Astrocyte (in vitro differentiated cells and primary cell): ENCODE measurements around the gene EEA1. TPM values are rescaled to one million over a fixed set of nuclear protein-coding genes. Genes with fewer than 3 reads are reported as not detected.
"Not testable (repeated sequence)": the region's sequence is repeated elsewhere in the genome, so short reads cannot be mapped to it uniquely, and the experiment has no call there.

ENCODE experiments used
- DNase-seq: peaks from one replicate; pipeline ENCODE4 v3.0.0-alpha.2; 2010; ENCODE audit warnings: low read depth
- FAIRE-seq: peaks from 2 replicates; lab custom pipeline; 2011; peaks lifted over from hg19 to GRCh38; lab: Jason Lieb, UNC
- H2AFZ ChIP-seq: 2 replicates; pipeline ENCODE4 v1.6.0; 2012; ENCODE audit warnings: low read depth, low read length, inconsistent platforms
- H3K27ac ChIP-seq: 2 replicates; pipeline ENCODE4 v1.5.1; 2011; ENCODE audit warnings: low read depth, low read length, inconsistent platforms
- H3K27me3 ChIP-seq: 2 replicates; pipeline ENCODE4 v1.6.0; 2011; ENCODE audit warnings: low read length, inconsistent platforms; ENCODE audit not compliant: insufficient read depth
- H3K36me3 ChIP-seq: 2 replicates; pipeline ENCODE4 v1.5.1; 2011; ENCODE audit warnings: low read length, inconsistent platforms; ENCODE audit not compliant: insufficient read depth
- H3K4me1 ChIP-seq: 2 replicates; pipeline ENCODE4 v1.5.1; 2011; ENCODE audit warnings: low read length, inconsistent platforms; ENCODE audit not compliant: insufficient read depth
- H3K4me2 ChIP-seq: 2 replicates; pipeline ENCODE4 v1.6.0; 2012; ENCODE audit warnings: low read length, inconsistent platforms
- H3K4me3 ChIP-seq: 2 replicates; pipeline ENCODE4 v1.5.1; 2011; ENCODE audit warnings: low read depth, mild to moderate bottlenecking, low read length, inconsistent platforms; ENCODE audit not compliant: insufficient read depth
- H3K79me2 ChIP-seq: 2 replicates; pipeline ENCODE4 v1.6.0; 2012; ENCODE audit warnings: mild to moderate bottlenecking, low read length, inconsistent platforms; ENCODE audit not compliant: insufficient read depth
- H3K9ac ChIP-seq: 2 replicates; pipeline ENCODE4 v1.6.0; 2012; ENCODE audit warnings: mild to moderate bottlenecking, low read length, inconsistent platforms
- H3K9me3 ChIP-seq: 2 replicates; pipeline ENCODE4 v1.5.1; 2012; ENCODE audit warnings: low read depth, mild to moderate bottlenecking, low read length, inconsistent platforms; ENCODE audit not compliant: insufficient read depth
- H4K20me1 ChIP-seq: 2 replicates; pipeline ENCODE4 v1.6.0; 2012; ENCODE audit warnings: low read length, inconsistent platforms; ENCODE audit not compliant: insufficient read depth
- H3K27ac Mint-ChIP-seq: one replicate; pipeline ENCODE4 v1.8.0; 2021; ENCODE audit warnings: mild to moderate bottlenecking, mixed read lengths; ENCODE audit not compliant: unreplicated experiment
- H3K27me3 Mint-ChIP-seq: one replicate; pipeline ENCODE4 v1.8.0; 2021; ENCODE audit warnings: low read depth, mixed read lengths; ENCODE audit not compliant: unreplicated experiment
- H3K36me3 Mint-ChIP-seq: one replicate; pipeline ENCODE4 v1.8.0; 2021; ENCODE audit warnings: low read depth, mixed read lengths; ENCODE audit not compliant: unreplicated experiment
- H3K4me1 Mint-ChIP-seq: one replicate; pipeline ENCODE4 v1.8.0; 2021; ENCODE audit warnings: low read depth, mixed read lengths; ENCODE audit not compliant: unreplicated experiment
- H3K4me3 Mint-ChIP-seq: one replicate; pipeline ENCODE4 v1.8.0; 2021; ENCODE audit warnings: mild to moderate bottlenecking, moderate library complexity, mixed read lengths; ENCODE audit not compliant: unreplicated experiment
- H3K9me3 Mint-ChIP-seq: one replicate; pipeline ENCODE4 v1.8.0; 2021; ENCODE audit warnings: mild to moderate bottlenecking, mixed read lengths; ENCODE audit not compliant: unreplicated experiment
- EZH2 ChIP-seq: IDR thresholded peaks from 2 replicates; pipeline ENCODE4 v1.6.1; 2012; ENCODE audit warnings: mild to moderate bottlenecking, low read length, inconsistent platforms; ENCODE audit not compliant: insufficient read depth
- total RNA-seq: library from RNA; stranded (reverse); gene quantifications from 2 replicates; pipeline ENCODE4 v1.2.1, GENCODE V29; 2021
- TF ChIP-seq, protein P1 (sequence below): IDR thresholded peaks from 2 replicates; pipeline ENCODE4 v1.5.1; 2011; ENCODE audit warnings: low read depth, mild to moderate bottlenecking, inconsistent platforms, low read length, moderate library complexity; ENCODE audit not compliant: insufficient read depth

Gene EEA1
- total RNA-seq, 1 donor from 2014 or later: 36.5 TPM

DNA sequence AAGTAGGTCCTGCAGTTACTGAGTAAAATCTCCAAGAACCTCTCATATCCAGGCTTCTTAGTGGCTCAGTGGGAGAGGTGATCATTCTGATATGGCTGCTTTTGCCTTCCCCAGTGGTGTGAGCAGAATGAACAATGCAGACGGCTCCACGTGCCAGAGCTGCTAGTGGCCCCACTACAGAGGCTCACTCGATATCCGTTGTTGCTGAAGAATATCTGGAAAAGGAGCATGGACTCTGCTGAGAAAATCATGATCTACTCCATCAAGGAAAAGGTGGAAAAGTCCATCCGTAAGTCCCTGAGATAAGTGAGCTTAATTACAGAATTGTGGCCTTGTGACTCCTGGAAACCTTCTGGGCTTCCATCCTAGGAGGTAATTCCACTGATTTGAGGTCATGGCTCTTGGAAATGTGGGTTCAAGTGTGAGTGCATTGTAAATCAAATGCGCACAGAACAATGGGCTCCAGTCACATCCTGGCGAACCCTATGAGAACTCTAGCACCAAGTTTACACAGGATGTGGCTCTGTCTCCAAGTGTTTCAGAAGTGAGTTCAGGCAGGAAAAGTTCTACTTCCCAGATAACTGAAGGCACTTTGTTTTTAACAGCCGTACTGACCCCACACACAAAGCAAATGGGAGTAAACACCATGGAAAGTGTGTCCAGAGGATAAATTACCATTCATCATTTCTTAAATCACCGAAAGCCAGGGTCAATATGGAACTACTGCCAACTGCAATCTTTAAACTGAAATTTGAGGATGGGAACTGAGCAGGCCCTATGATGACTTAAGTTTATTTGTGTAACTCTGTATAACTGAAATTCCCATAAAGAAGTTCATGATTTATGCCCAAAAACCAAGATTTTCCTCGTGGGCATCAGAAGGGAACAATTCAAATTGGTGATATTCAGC, 174.9 kb downstream of the EEA1 start:
- no peaks in the 10 kb centered on the region for H3K9me3 ChIP-seq
- H3K36me3 Mint-ChIP-seq: peaks cover 2% of the 10 kb centered on the region
- no peak overlapping the region for H3K4me3 Mint-ChIP-seq
- no peak for TF ChIP-seq EZH2
- TF ChIP-seq, protein P1, sequence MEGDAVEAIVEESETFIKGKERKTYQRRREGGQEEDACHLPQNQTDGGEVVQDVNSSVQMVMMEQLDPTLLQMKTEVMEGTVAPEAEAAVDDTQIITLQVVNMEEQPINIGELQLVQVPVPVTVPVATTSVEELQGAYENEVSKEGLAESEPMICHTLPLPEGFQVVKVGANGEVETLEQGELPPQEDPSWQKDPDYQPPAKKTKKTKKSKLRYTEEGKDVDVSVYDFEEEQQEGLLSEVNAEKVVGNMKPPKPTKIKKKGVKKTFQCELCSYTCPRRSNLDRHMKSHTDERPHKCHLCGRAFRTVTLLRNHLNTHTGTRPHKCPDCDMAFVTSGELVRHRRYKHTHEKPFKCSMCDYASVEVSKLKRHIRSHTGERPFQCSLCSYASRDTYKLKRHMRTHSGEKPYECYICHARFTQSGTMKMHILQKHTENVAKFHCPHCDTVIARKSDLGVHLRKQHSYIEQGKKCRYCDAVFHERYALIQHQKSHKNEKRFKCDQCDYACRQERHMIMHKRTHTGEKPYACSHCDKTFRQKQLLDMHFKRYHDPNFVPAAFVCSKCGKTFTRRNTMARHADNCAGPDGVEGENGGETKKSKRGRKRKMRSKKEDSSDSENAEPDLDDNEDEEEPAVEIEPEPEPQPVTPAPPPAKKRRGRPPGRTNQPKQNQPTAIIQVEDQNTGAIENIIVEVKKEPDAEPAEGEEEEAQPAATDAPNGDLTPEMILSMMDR: no peak
- no peaks in the 10 kb centered on the region for H3K27me3 ChIP-seq
- peaks cover 4% of the 10 kb centered on the region for H3K4me1 Mint-ChIP-seq
- H4K20me1 ChIP-seq: no peaks in the 10 kb centered on the region
- H3K36me3 ChIP-seq: no peaks in the 10 kb centered on the region
- no peak for FAIRE-seq
- no peak overlapping the region for H3K27ac ChIP-seq
- no peak overlapping the region for H3K27ac Mint-ChIP-seq
- no peak overlapping the region for H3K4me3 ChIP-seq
- peak; percentile 20 for DNase-seq
- H3K27me3 Mint-ChIP-seq: no peaks in the 10 kb centered on the region
- H3K4me1 ChIP-seq: peaks cover under 1% of the 10 kb centered on the region
- H3K9ac ChIP-seq: no peak overlapping the region
- peaks cover 2% of the 10 kb centered on the region for H3K9me3 Mint-ChIP-seq
- no peak overlapping the region for H2AFZ ChIP-seq
- H3K79me2 ChIP-seq: no peaks in the 10 kb centered on the region
- H3K4me2 ChIP-seq: no peak overlapping the region

DNA sequence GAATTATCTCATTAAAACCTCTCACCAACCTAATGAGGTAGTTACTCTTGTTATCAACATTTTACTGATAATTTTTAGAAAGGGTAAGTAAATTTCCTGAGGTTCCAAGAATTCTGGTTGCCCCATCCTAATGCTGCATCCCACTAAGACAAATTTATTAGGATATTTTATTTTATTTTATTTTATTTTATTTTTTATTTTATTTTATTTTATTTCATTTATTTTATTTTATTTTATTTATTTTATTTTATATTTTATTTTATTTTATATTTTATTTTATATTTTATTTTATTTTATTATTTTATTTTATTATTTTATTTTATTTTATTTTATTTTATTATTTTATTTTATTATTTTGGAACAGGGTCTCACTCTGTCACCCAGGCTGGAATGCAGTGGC, 179.4 kb downstream of the EEA1 start:
- H3K27ac ChIP-seq, H2AFZ ChIP-seq, H3K4me3 Mint-ChIP-seq, H3K27me3 Mint-ChIP-seq, H3K9me3 ChIP-seq, H3K27ac Mint-ChIP-seq, H3K4me3 ChIP-seq, DNase-seq, H3K36me3 ChIP-seq, H3K9ac ChIP-seq, H3K36me3 Mint-ChIP-seq, H3K4me2 ChIP-seq, H4K20me1 ChIP-seq, FAIRE-seq, H3K27me3 ChIP-seq, H3K79me2 ChIP-seq, H3K9me3 Mint-ChIP-seq: not testable (repeated sequence)
- H3K4me1 ChIP-seq: peaks cover 16% of the 10 kb centered on the region
- H3K4me1 Mint-ChIP-seq: peaks cover 20% of the 10 kb centered on the region

DNA sequence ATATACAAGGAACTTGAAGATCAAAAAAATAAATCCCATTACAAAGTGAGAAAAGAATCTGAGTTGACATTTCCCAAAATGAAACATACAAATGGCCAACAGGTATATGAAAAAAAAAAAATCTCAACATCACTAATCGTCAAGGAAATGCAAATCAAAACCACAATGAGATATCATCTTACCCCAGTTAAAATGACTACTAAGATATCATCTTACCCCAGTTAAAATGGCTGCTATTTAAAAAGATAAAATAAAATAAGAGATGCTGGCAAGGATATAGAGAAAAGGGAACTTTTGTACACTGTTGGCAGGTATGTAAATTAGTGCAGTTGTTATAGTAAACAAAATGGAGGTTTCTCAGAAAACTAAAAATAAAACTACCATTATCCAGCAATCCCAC, 181.9 kb downstream of the EEA1 start:
- no peak for FAIRE-seq

More for the DNA sequence above, 181.9 kb downstream of the EEA1 start:
- Mint-ChIP-seq H3K9me3 (no peaks in the 10 kb centered on the region), H3K4me3 (no peak overlapping the region), H3K36me3 (no peaks in the 10 kb centered on the region), H3K27ac (peak overlapping the region; percentile 90), H3K4me1 (peaks cover 20% of the 10 kb centered on the region), H3K27me3 (no peaks in the 10 kb centered on the region)
- no peak overlapping the region for H2AFZ ChIP-seq
- H3K4me3 ChIP-seq: no peak overlapping the region
- no peaks in the 10 kb centered on the region for H3K79me2 ChIP-seq
- peak overlapping the region; percentile 87 for H3K27ac ChIP-seq
- no peaks in the 10 kb centered on the region for H3K36me3 ChIP-seq
- no peak overlapping the region for H3K4me2 ChIP-seq
- DNase-seq: no peak
- no peak for TF ChIP-seq EZH2
- H3K9me3 ChIP-seq: no peaks in the 10 kb centered on the region
- no peak overlapping the region for H3K9ac ChIP-seq
- no peaks in the 10 kb centered on the region for H3K27me3 ChIP-seq
- H3K4me1 ChIP-seq: peaks cover 16% of the 10 kb centered on the region
- no peaks in the 10 kb centered on the region for H4K20me1 ChIP-seq
